Adrenal gland (tissue), 5 donors: ENCODE data around the gene MANSC4.

Source experiments
- POLR2A ChIP-seq, 2 donors: fragments of 450-650 bp; IDR thresholded peaks; one replicate each; pipeline ENCODE4 v1.6.1; 2017; ENCODE audit warnings: antibody characterized with exemption in 2 of 2, mild to moderate bottlenecking in 2 of 2, moderate library complexity in 1 of 2
- TF ChIP-seq, protein P1 (sequence below), 6 experiments: fragments of 450-650 bp in 4 of 6; fragments of 200-600 bp in 2 of 6; sonication (generic) in 1 of 6; IDR thresholded peaks; 1 replicate in 5 of 6; 2 replicates in 1 of 6; pipeline versions ENCODE4 v1.5.1 to v1.8.0; 2016 to 2021; ENCODE audit warnings: antibody characterized with exemption in 6 of 6, mild to moderate bottlenecking in 2 of 6, moderate library complexity in 1 of 6
- donor health status: DM: no; HTN: no; CAD: no.

DNA sequence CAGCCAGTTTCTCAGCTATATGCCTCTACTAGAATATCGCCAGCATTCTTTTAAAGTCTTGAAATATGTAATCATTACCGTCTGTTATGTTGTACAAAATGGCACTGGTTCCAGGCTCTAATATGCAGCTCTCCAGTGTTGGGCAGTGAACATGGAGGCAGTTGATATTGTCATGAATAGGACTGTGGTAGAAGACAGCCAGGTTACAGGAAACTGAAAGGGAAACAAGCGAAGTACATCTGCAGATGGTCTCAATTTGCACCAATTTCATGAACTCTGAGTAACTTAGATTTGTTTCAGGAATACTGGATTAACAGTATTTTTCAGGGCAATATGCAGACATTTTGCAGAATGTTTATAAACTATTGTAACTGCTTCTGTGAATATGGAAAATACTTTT lies 13.4 kb downstream of the MANSC4 start:
- TF ChIP-seq, protein P1, sequence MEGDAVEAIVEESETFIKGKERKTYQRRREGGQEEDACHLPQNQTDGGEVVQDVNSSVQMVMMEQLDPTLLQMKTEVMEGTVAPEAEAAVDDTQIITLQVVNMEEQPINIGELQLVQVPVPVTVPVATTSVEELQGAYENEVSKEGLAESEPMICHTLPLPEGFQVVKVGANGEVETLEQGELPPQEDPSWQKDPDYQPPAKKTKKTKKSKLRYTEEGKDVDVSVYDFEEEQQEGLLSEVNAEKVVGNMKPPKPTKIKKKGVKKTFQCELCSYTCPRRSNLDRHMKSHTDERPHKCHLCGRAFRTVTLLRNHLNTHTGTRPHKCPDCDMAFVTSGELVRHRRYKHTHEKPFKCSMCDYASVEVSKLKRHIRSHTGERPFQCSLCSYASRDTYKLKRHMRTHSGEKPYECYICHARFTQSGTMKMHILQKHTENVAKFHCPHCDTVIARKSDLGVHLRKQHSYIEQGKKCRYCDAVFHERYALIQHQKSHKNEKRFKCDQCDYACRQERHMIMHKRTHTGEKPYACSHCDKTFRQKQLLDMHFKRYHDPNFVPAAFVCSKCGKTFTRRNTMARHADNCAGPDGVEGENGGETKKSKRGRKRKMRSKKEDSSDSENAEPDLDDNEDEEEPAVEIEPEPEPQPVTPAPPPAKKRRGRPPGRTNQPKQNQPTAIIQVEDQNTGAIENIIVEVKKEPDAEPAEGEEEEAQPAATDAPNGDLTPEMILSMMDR (IDR thresholded peaks at IDR 0.05) = no peak
- TF ChIP-seq POLR2A (IDR thresholded peaks at IDR 0.05) = no peak
